Measurements from ENCODE around the gene CLASRP. TPM values are rescaled to one million over a fixed set of nuclear protein-coding genes. Genes with fewer than 3 reads are reported as not detected.

Gene CLASRP
- polyA plus RNA-seq, 1 donor (not counting 4 experiments of a cell fraction or from before 2014, with no cell fraction given): 21.4 TPM

- Histone ChIP-seq H4K20me1 (ENCODE audit: control insufficient read depth, extremely low read depth, insufficient read depth, low read length) (peaks cover 9% of the 10 kb centered on the region), H3K27ac (ENCODE audit: control insufficient read depth, insufficient read depth, low read length) (no peak overlapping the region), H3K9ac (ENCODE audit: control insufficient read depth, extremely low read depth, insufficient read depth, low read length) (peak overlapping the region; percentile 88), H3K4me3 (ENCODE audit: control insufficient read depth in 2 of 3, extremely low read depth in 1 of 3, insufficient read depth in 2 of 3, low read depth in 1 of 3, low read length in 3 of 3) (peak overlapping the region in 2 of 3 experiments; percentile 81 to 96), H3K4me2 (ENCODE audit: control insufficient read depth, extremely low read depth, insufficient read depth, low read depth, low read length) (peak overlapping the region; percentile 84), H3K9me3 (ENCODE audit: control insufficient read depth, low read depth, low read length) (no peaks in the 10 kb centered on the region), H3K79me2 (ENCODE audit: control insufficient read depth, insufficient read depth, low read length) (peaks cover 50% of the 10 kb centered on the region), H3K36me3 (ENCODE audit: control insufficient read depth in 2 of 2, extremely low read depth in 1 of 2, insufficient read depth in 2 of 2, low read length in 2 of 2) (peaks cover 26 to 28% of the 10 kb centered on the region in 2 experiments), H3K4me1 (ENCODE audit: control insufficient read depth, extremely low read depth, insufficient read depth, low read length) (peaks cover 7% of the 10 kb centered on the region), H3K9me1 (ENCODE audit: control insufficient read depth, extremely low read depth, insufficient read depth, low read length) (no peaks in the 10 kb centered on the region), H2AFZ (ENCODE audit: control insufficient read depth, low read length) (no peak overlapping the region), H3K27me3 (ENCODE audit: control insufficient read depth, extremely low read depth, insufficient read depth, low read length) (no peaks in the 10 kb centered on the region)
- TF ChIP-seq CTCF (optimal IDR thresholded peaks at IDR 0.05 in 1 of 3, IDR thresholded peaks at IDR 0.05 in 1 of 3, conservative IDR thresholded peaks at IDR 0.05 in 1 of 3; ENCODE audit: extremely low read depth in 1 of 3, insufficient read depth in 2 of 3, low read length in 3 of 3) (no peak), EZH2 (IDR thresholded peaks at IDR 0.05; ENCODE audit: low read length) (no peak)
- dilution Hi-C loops (cut with MboI; ENCODE audit: extremely low pct_ligation_motif_present, low sequenced_read_pairs): no loop called here
- no peak for FAIRE-seq
- no peak for DNase-seq (ENCODE audit: low read depth, low spot score)
Measured at GRCh38 chr19:45040059-45040771, 1.4 kb downstream of the CLASRP start.

- no peaks in the 10 kb centered on the region for H3K9me3 ChIP-seq (ENCODE audit: control insufficient read depth, low read depth, low read length)
- dilution Hi-C loops (cut with MboI; ENCODE audit: extremely low pct_ligation_motif_present, low sequenced_read_pairs): no loop called here
- peaks cover 9% of the 10 kb centered on the region for H4K20me1 ChIP-seq (ENCODE audit: control insufficient read depth, extremely low read depth, insufficient read depth, low read length)
- TF ChIP-seq CTCF (optimal IDR thresholded peaks at IDR 0.05 in 1 of 3, IDR thresholded peaks at IDR 0.05 in 1 of 3, conservative IDR thresholded peaks at IDR 0.05 in 1 of 3; ENCODE audit: extremely low read depth in 1 of 3, insufficient read depth in 2 of 3, low read length in 3 of 3) (no peak), EZH2 (IDR thresholded peaks at IDR 0.05; ENCODE audit: low read length) (no peak)
- no peak for DNase-seq (ENCODE audit: low read depth, low spot score)
- H3K4me2 ChIP-seq (ENCODE audit: control insufficient read depth, extremely low read depth, insufficient read depth, low read depth, low read length): no peak overlapping the region
- H3K4me3 ChIP-seq (ENCODE audit: control insufficient read depth in 2 of 3, extremely low read depth in 1 of 3, insufficient read depth in 2 of 3, low read depth in 1 of 3, low read length in 3 of 3): no peak overlapping the region
- no peak overlapping the region for H2AFZ ChIP-seq (ENCODE audit: control insufficient read depth, low read length)
- peaks cover 29 to 30% of the 10 kb centered on the region in 2 experiments for H3K36me3 ChIP-seq (ENCODE audit: control insufficient read depth in 2 of 2, extremely low read depth in 1 of 2, insufficient read depth in 2 of 2, low read length in 2 of 2)
- no peaks in the 10 kb centered on the region for H3K9me1 ChIP-seq (ENCODE audit: control insufficient read depth, extremely low read depth, insufficient read depth, low read length)
- H3K27me3 ChIP-seq (ENCODE audit: control insufficient read depth, extremely low read depth, insufficient read depth, low read length): no peaks in the 10 kb centered on the region
- no peak for FAIRE-seq
- no peak overlapping the region for H3K27ac ChIP-seq (ENCODE audit: control insufficient read depth, insufficient read depth, low read length)
- H3K79me2 ChIP-seq (ENCODE audit: control insufficient read depth, insufficient read depth, low read length): peaks cover 59% of the 10 kb centered on the region
- peaks cover 7% of the 10 kb centered on the region for H3K4me1 ChIP-seq (ENCODE audit: control insufficient read depth, extremely low read depth, insufficient read depth, low read length)
- no peak overlapping the region for H3K9ac ChIP-seq (ENCODE audit: control insufficient read depth, extremely low read depth, insufficient read depth, low read length)
Measured at GRCh38 chr19:45041125-45041524, 2.3 kb downstream of the CLASRP start.
